HEK293 (cell line): ENCODE data around the gene SH3RF3.
"Not testable (repeated sequence)": the region's sequence is repeated elsewhere in the genome, so short reads cannot be mapped to it uniquely, and the experiment has no call there.

Source experiments
- CTCF ChIA-PET: fragments of 350-600 bp; formaldehyde crosslinking; extraction: SDS; loops from one replicate; lab custom pipeline; 2021; ENCODE audit warnings: antibody characterized with exemption; lab: Yijun Ruan, JAX
- POLR2A ChIA-PET: fragments of 300-600 bp; formaldehyde crosslinking; extraction: SDS; loops from one replicate; lab custom pipeline; 2020; ENCODE audit warnings: antibody characterized with exemption, inconsistent platforms; lab: Yijun Ruan, JAX
- H3K27ac ChIP-seq: fragments of 200-500 bp; sonication (Bioruptor generic); 2 replicates; pipeline ENCODE4 v1.5.1; 2014; ENCODE audit warnings: low read depth, low read length, control low read depth, inconsistent platforms; ENCODE audit errors: extremely low read depth
- H3K36me3 ChIP-seq, 2 experiments: fragments of 200-500 bp in 1 of 2; sonication (Bioruptor generic) in 1 of 2; 1 replicate in 1 of 2; 2 replicates in 1 of 2; pipeline ENCODE4 v1.5.1; 2014 to 2017; ENCODE audit warnings: inconsistent platforms in 2 of 2, low read length in 2 of 2; ENCODE audit not compliant: control insufficient read depth in 2 of 2, insufficient read depth in 1 of 2
- H3K4me1 ChIP-seq: fragments of 200-500 bp; sonication (Bioruptor generic); 2 replicates; pipeline ENCODE4 v1.5.1; 2014; ENCODE audit warnings: mild to moderate bottlenecking, low read length, inconsistent platforms; ENCODE audit not compliant: control insufficient read depth, insufficient read depth
- H3K4me3 ChIP-seq: 2 replicates; pipeline ENCODE4 v1.5.1; 2011; ENCODE audit warnings: low read depth, mild to moderate bottlenecking, control low read depth, low read length, moderate library complexity
- H3K9me3 ChIP-seq: fragments of 200-500 bp; sonication (Bioruptor generic); 2 replicates; pipeline ENCODE4 v1.5.1; 2014; ENCODE audit warnings: low read depth, low read length, inconsistent platforms; ENCODE audit not compliant: control insufficient read depth, insufficient read depth
- GLI2 ChIP-seq: fragments of 450-650 bp; formaldehyde crosslinking; IDR thresholded peaks from 2 replicates; pipeline ENCODE4; 2017; ENCODE audit warnings: missing biosample characterization, missing genetic modification characterization, low read depth, borderline replicate concordance
- GLIS1 ChIP-seq: fragments of 450-650 bp; formaldehyde crosslinking; IDR thresholded peaks from 2 replicates; pipeline ENCODE4 v1.5.1; 2016; ENCODE audit warnings: missing biosample characterization, missing genetic modification characterization
- GLIS2 ChIP-seq: fragments of 450-650 bp; formaldehyde crosslinking; IDR thresholded peaks from 2 replicates; pipeline ENCODE4 v1.5.1; 2016; ENCODE audit warnings: missing biosample characterization, missing genetic modification characterization
- HOXA7 ChIP-seq: sonication (generic); formaldehyde crosslinking; IDR thresholded peaks from 2 replicates; pipeline ENCODE4 v1.8.1; 2022; ENCODE audit warnings: missing genetic modification reagents, borderline replicate concordance
- KLF8 ChIP-seq: fragments of 450-650 bp; formaldehyde crosslinking; IDR thresholded peaks from 2 replicates; pipeline ENCODE4 v1.5.1; 2016; ENCODE audit warnings: missing biosample characterization, missing genetic modification characterization
- OVOL3 ChIP-seq: fragments of 450-650 bp; formaldehyde crosslinking; IDR thresholded peaks from 2 replicates; pipeline ENCODE4 v1.5.1; 2016; ENCODE audit warnings: missing biosample characterization, missing genetic modification characterization
- SCRT1 ChIP-seq: fragments of 450-650 bp; formaldehyde crosslinking; IDR thresholded peaks from 2 replicates; pipeline ENCODE4 v1.5.1; 2016; ENCODE audit warnings: missing biosample characterization, missing genetic modification characterization, borderline replicate concordance
- YY1 ChIP-seq: fragments of 450-650 bp; formaldehyde crosslinking; IDR thresholded peaks from 2 replicates; pipeline ENCODE4 v1.5.1; 2018; ENCODE audit warnings: missing biosample characterization, missing genetic modification characterization
- ZBTB21 ChIP-seq: fragments of 450-650 bp; formaldehyde crosslinking; IDR thresholded peaks from 2 replicates; pipeline ENCODE4 v1.5.1; 2017; ENCODE audit warnings: missing biosample characterization, missing genetic modification characterization
- ZBTB44 ChIP-seq: fragments of 450-650 bp; IDR thresholded peaks from 2 replicates; pipeline ENCODE4 v1.5.1; 2018; ENCODE audit warnings: missing biosample characterization, mild to moderate bottlenecking, missing genetic modification characterization
- ZFP41 ChIP-seq: fragments of 450-650 bp; formaldehyde crosslinking; IDR thresholded peaks from 2 replicates; pipeline ENCODE4 v1.5.1; 2016; ENCODE audit warnings: missing biosample characterization, missing genetic modification characterization, borderline replicate concordance
- ZFP69B ChIP-seq: fragments of 450-650 bp; formaldehyde crosslinking; IDR thresholded peaks from 2 replicates; pipeline ENCODE4 v1.5.1; 2016; ENCODE audit warnings: missing biosample characterization, missing genetic modification characterization
- ZNF23 ChIP-seq: fragments of 450-650 bp; formaldehyde crosslinking; IDR thresholded peaks from 2 replicates; pipeline ENCODE4 v1.5.1; 2016; ENCODE audit warnings: missing biosample characterization, missing genetic modification characterization, borderline replicate concordance
- ZNF239 ChIP-seq: fragments of 450-650 bp; formaldehyde crosslinking; IDR thresholded peaks from 2 replicates; pipeline ENCODE4 v1.5.1; 2016; ENCODE audit warnings: missing biosample characterization, missing genetic modification characterization
- ZNF280C ChIP-seq: fragments of 450-650 bp; formaldehyde crosslinking; IDR thresholded peaks from 2 replicates; pipeline ENCODE4 v1.5.1; 2016; ENCODE audit warnings: missing biosample characterization, missing genetic modification characterization
- ZNF292 ChIP-seq: fragments of 450-650 bp; formaldehyde crosslinking; IDR thresholded peaks from 2 replicates; pipeline ENCODE4 v1.5.1; 2016; ENCODE audit warnings: low read depth, missing biosample characterization, missing genetic modification characterization, borderline replicate concordance
- ZNF324 ChIP-seq: fragments of 450-650 bp; formaldehyde crosslinking; IDR thresholded peaks from 2 replicates; pipeline ENCODE4 v1.5.1; 2016; ENCODE audit warnings: missing biosample characterization, missing genetic modification characterization
- ZNF37A ChIP-seq: fragments of 450-650 bp; IDR thresholded peaks from 2 replicates; pipeline ENCODE4 v1.5.1; 2018; ENCODE audit warnings: missing biosample characterization, missing genetic modification characterization
- ZNF548 ChIP-seq: fragments of 450-650 bp; formaldehyde crosslinking; IDR thresholded peaks from 2 replicates; pipeline ENCODE4 v1.5.1; 2016; ENCODE audit warnings: missing biosample characterization, missing genetic modification characterization
- ZNF571 ChIP-seq: fragments of 450-650 bp; formaldehyde crosslinking; IDR thresholded peaks from 2 replicates; pipeline ENCODE4 v1.5.0; 2017; ENCODE audit warnings: missing biosample characterization, missing genetic modification characterization
- ZNF624 ChIP-seq: fragments of 450-650 bp; formaldehyde crosslinking; IDR thresholded peaks from 2 replicates; pipeline ENCODE4 v1.5.1; 2017; ENCODE audit warnings: missing biosample characterization, missing genetic modification characterization
- ZNF626 ChIP-seq: fragments of 450-650 bp; sonication (Bioruptor Pico); formaldehyde crosslinking; IDR thresholded peaks from 2 replicates; pipeline ENCODE4 v1.5.1; 2018; ENCODE audit warnings: missing biosample characterization, missing genetic modification characterization, inconsistent platforms
- ZNF629 ChIP-seq: fragments of 450-650 bp; formaldehyde crosslinking; IDR thresholded peaks from 2 replicates; pipeline ENCODE4 v1.5.1; 2017; ENCODE audit warnings: missing biosample characterization, missing genetic modification characterization
- ZNF664 ChIP-seq: fragments of 450-650 bp; formaldehyde crosslinking; IDR thresholded peaks from 2 replicates; pipeline ENCODE4 v1.5.1; 2016; ENCODE audit warnings: missing biosample characterization, missing genetic modification characterization
- ZNF768 ChIP-seq: fragments of 450-650 bp; formaldehyde crosslinking; IDR thresholded peaks from 2 replicates; pipeline ENCODE4 v1.5.1; 2018; ENCODE audit warnings: missing biosample characterization, mild to moderate bottlenecking, missing genetic modification characterization
- ZNF777 ChIP-seq: fragments of 450-650 bp; formaldehyde crosslinking; IDR thresholded peaks from 2 replicates; pipeline ENCODE4 v1.5.1; 2017; ENCODE audit warnings: missing biosample characterization, missing genetic modification characterization, borderline replicate concordance
- ZNF792 ChIP-seq: fragments of 450-650 bp; formaldehyde crosslinking; IDR thresholded peaks from 2 replicates; pipeline ENCODE4 v1.5.1; 2016; ENCODE audit warnings: missing biosample characterization, missing genetic modification characterization
- TF ChIP-seq, protein P1 (sequence below): fragments of 450-650 bp; formaldehyde crosslinking; IDR thresholded peaks from 2 replicates; pipeline ENCODE4 v1.5.1; 2017; ENCODE audit warnings: missing biosample characterization, missing genetic modification characterization

Gene SH3RF3

DNA sequence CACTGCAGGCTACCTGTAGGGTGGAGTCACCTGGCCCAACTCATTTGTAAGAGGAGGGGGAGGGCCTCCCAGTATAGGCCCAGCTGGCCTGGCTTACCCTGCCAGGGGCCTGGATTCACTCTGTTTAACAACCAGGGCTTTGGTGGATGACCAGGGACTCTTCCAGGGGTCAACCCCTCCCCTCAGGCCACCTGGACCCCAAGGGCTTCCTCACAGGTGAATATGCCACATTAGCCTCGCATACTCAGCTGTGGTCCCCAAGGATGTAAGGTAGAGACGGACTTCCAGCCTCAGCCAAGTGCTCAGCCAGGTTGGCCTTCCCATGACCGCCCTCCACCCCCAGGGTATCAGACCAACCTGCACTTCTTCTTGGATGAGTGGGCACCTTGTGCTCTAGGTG, 8.8 kb upstream of the SH3RF3 start:
- Histone ChIP-seq H3K9me3 (no peaks in the 10 kb centered on the region), H3K27ac (no peak overlapping the region), H3K36me3 (no peaks in the 10 kb centered on the region), H3K4me3 (no peak overlapping the region), H3K4me1 (peaks cover 4% of the 10 kb centered on the region)
- ChIA-PET CTCF (interaction anchor here (0.7 to 1.6 kb wide), 2 partner anchors 129 to 390 kb away, joined by 4 read pairs; no protein-coding TSS in a partner anchor), POLR2A (no interaction called here)
- TF ChIP-seq ZBTB21 (tag by site-specific recombination) (no peak), KLF8 (tag by site-specific recombination) (no peak), ZNF664 (tag by site-specific recombination) (no peak)

- H3K27ac ChIP-seq, POLR2A ChIA-PET, H3K36me3 ChIP-seq, H3K4me3 ChIP-seq, H3K9me3 ChIP-seq, H3K4me1 ChIP-seq: not testable (repeated sequence)
- CTCF ChIA-PET = interaction anchor here (0.7 to 1.6 kb wide), 2 partner anchors 130 to 390 kb away, joined by 4 read pairs; no protein-coding TSS in a partner anchor
These were observed 8.3 kb upstream of the SH3RF3 start for GRCh38 chr2:109120686-109121085.

GRCh38 chr2:109123586-109124201, 5.3 kb upstream of the SH3RF3 start:
- POLR2A ChIA-PET = no interaction called here
- TF ChIP-seq GLIS2 (tag by site-specific recombination) (no peak), ZFP41 (tag by site-specific recombination) (no peak), ZNF37A (tag by site-specific recombination) (no peak), ZNF792 (tag by site-specific recombination) (no peak), ZNF23 (tag by site-specific recombination) (no peak), ZNF624 (tag by site-specific recombination) (no peak), ZNF548 (no peak), ZNF292 (no peak), ZNF280C (no peak), ZNF777 (no peak), SCRT1 (tag by site-specific recombination) (no peak), ZFP69B (tag by site-specific recombination) (no peak), ZBTB44 (tag by site-specific recombination) (no peak), HOXA7 (no peak), ZNF571 (no peak), GLI2 (tag by site-specific recombination) (no peak; the same call in 1 of the 2 replicates), YY1 (tag by site-specific recombination) (no peak), ZNF768 (tag by site-specific recombination) (no peak), GLIS1 (tag by site-specific recombination) (no peak), ZNF626 (tag by site-specific recombination) (no peak), ZNF324 (tag by site-specific recombination) (no peak), ZNF629 (tag by site-specific recombination) (no peak; the same call in 1 of the 2 replicates), ZNF239 (tag by site-specific recombination) (no peak), OVOL3 (tag by site-specific recombination) (no peak)
- TF ChIP-seq, protein P1, sequence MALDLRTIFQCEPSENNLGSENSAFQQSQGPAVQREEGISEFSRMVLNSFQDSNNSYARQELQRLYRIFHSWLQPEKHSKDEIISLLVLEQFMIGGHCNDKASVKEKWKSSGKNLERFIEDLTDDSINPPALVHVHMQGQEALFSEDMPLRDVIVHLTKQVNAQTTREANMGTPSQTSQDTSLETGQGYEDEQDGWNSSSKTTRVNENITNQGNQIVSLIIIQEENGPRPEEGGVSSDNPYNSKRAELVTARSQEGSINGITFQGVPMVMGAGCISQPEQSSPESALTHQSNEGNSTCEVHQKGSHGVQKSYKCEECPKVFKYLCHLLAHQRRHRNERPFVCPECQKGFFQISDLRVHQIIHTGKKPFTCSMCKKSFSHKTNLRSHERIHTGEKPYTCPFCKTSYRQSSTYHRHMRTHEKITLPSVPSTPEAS (tag by site-specific recombination) = no peak

More at GRCh38 chr2:109123586-109124201, 5.3 kb upstream of the SH3RF3 start:
- Histone ChIP-seq H3K27ac (no peak overlapping the region), H3K4me1 (peaks cover 6% of the 10 kb centered on the region), H3K4me3 (no peak overlapping the region), H3K9me3 (no peaks in the 10 kb centered on the region), H3K36me3 (no peaks in the 10 kb centered on the region)
- CTCF ChIA-PET = no interaction called here
